Neuronal stem cell (in vitro differentiated cells): ENCODE results near the gene CACNG7. TPM values are rescaled to one million over a fixed set of nuclear protein-coding genes. Genes with fewer than 3 reads are reported as not detected.

Source experiments
- DNase-seq: peaks from one replicate; pipeline ENCODE4 v3.0.0-alpha.2; 2013; ENCODE audit warnings: low spot score
- H2AFZ ChIP-seq: one replicate; pipeline ENCODE4 v1.6.1; 2013; ENCODE audit warnings: mild to moderate bottlenecking, low read length, inconsistent platforms
- H2AK5ac ChIP-seq: 2 replicates; pipeline ENCODE4 v1.6.1; 2013; ENCODE audit warnings: low read depth, mild to moderate bottlenecking, inconsistent platforms, low read length, moderate library complexity, mixed read lengths
- H2BK120ac ChIP-seq: 2 replicates; pipeline ENCODE4 v1.6.1; 2013; ENCODE audit warnings: low read depth, mild to moderate bottlenecking, inconsistent platforms, low read length, moderate library complexity, mixed read lengths
- H2BK12ac ChIP-seq: one replicate; pipeline ENCODE4 v1.6.1; 2013; ENCODE audit warnings: low read length, inconsistent platforms
- H2BK15ac ChIP-seq: 2 replicates; pipeline ENCODE4 v1.6.1; 2013; ENCODE audit warnings: mild to moderate bottlenecking, low read length, inconsistent platforms, mixed read lengths
- H2BK5ac ChIP-seq: one replicate; pipeline ENCODE4 v1.6.1; 2013; ENCODE audit warnings: inconsistent platforms, mild to moderate bottlenecking, low read length, moderate library complexity
- H3K14ac ChIP-seq: one replicate; pipeline ENCODE4 v1.6.1; 2013; ENCODE audit warnings: low read length, inconsistent platforms
- H3K18ac ChIP-seq: 2 replicates; pipeline ENCODE4 v1.6.1; 2013; ENCODE audit warnings: low read length, inconsistent platforms
- H3K23ac ChIP-seq: 2 replicates; pipeline ENCODE4 v1.6.1; 2013; ENCODE audit warnings: low read depth, mild to moderate bottlenecking, mixed read lengths, low read length, inconsistent platforms; ENCODE audit not compliant: poor library complexity
- H3K27ac ChIP-seq: replicated peaks from 3 replicates; pipeline ENCODE4 v1.5.1; 2013; ENCODE audit warnings: low read length, inconsistent platforms
- H3K27me3 ChIP-seq, 3 experiments: 2 replicates each; pipeline ENCODE4 v1.6.1; 2013; ENCODE audit warnings: low read length in 3 of 3, mild to moderate bottlenecking in 2 of 3, inconsistent platforms in 1 of 3, low read depth in 1 of 3, mixed read lengths in 1 of 3, moderate library complexity in 1 of 3; ENCODE audit not compliant: control insufficient read depth in 3 of 3, insufficient read depth in 3 of 3
- H3K36me3 ChIP-seq, 2 donors: replicated peaks in 1 of 2; 2 replicates each; pipeline ENCODE4 v1.6.1; 2013; ENCODE audit warnings: low read length in 2 of 2; ENCODE audit not compliant: control insufficient read depth in 2 of 2, insufficient read depth in 2 of 2
- H3K4ac ChIP-seq: 2 replicates; pipeline ENCODE4 v1.6.1; 2013; ENCODE audit warnings: inconsistent platforms, mild to moderate bottlenecking, low read length, moderate library complexity
- H3K4me1 ChIP-seq, 2 donors: 1 replicate in 1 of 2; 2 replicates in 1 of 2; pipeline ENCODE4 v1.6.1; 2013; ENCODE audit warnings: low read length in 2 of 2, low read depth in 1 of 2; ENCODE audit not compliant: control insufficient read depth in 2 of 2, insufficient read depth in 1 of 2
- H3K4me2 ChIP-seq: one replicate; pipeline ENCODE4 v1.6.1; 2013; ENCODE audit warnings: mild to moderate bottlenecking, low read length, inconsistent platforms; ENCODE audit not compliant: insufficient read depth, poor library complexity, severe bottlenecking
- H3K4me3 ChIP-seq, 2 donors: 2 replicates each; pipeline ENCODE4 v1.5.1; 2013; ENCODE audit warnings: low read length in 2 of 2, mild to moderate bottlenecking in 2 of 2, inconsistent platforms in 1 of 2, moderate library complexity in 1 of 2
- H3K79me1 ChIP-seq: one replicate; pipeline ENCODE4 v1.6.1; 2013; ENCODE audit warnings: low read depth, mild to moderate bottlenecking, inconsistent platforms, low read length, moderate library complexity
- H3K9ac ChIP-seq: one replicate; pipeline ENCODE4 v1.6.1; 2013; ENCODE audit warnings: mild to moderate bottlenecking, low read depth, low read length, inconsistent platforms; ENCODE audit not compliant: poor library complexity
- H3K9me3 ChIP-seq, 2 donors: replicated peaks in 1 of 2; 2 replicates each; pipeline versions ENCODE3 to v1.6.1; 2013; ENCODE audit warnings: low read length in 2 of 2, mild to moderate bottlenecking in 2 of 2, inconsistent platforms in 1 of 2, low read depth in 1 of 2, mixed read lengths in 1 of 2, moderate library complexity in 1 of 2; ENCODE audit not compliant: control insufficient read depth in 2 of 2, insufficient read depth in 1 of 2
- H4K8ac ChIP-seq: one replicate; pipeline ENCODE4 v1.6.1; 2013; ENCODE audit warnings: low read depth, mild to moderate bottlenecking, inconsistent platforms, low read length, moderate library complexity
- H4K91ac ChIP-seq: one replicate; pipeline ENCODE4 v1.6.1; 2013; ENCODE audit warnings: low read length, low read depth, mild to moderate bottlenecking, inconsistent platforms; ENCODE audit not compliant: poor library complexity
- WGBS, 2 donors: extraction: QIAGEN DNeasy Blood & Tissue Kit; methylation state at CpG; one replicate each; pipeline ENCODE4 v1.1.7; 2013; ENCODE audit warnings: missing lambda C conversion rate in 2 of 2, mixed read lengths in 1 of 2; ENCODE audit not compliant: insufficient read length in 2 of 2, insufficient replicate concordance in 1 of 2; ENCODE audit errors: extremely low coverage in 2 of 2; 5-methylcytosine and 5-hydroxymethylcytosine counted together
- polyA plus RNA-seq, 2 experiments: library from polyadenylated mRNA; stranded (reverse); fragments of 200-250 nt; gene quantifications; one replicate each; pipeline ENCODE4 v1.2.3, GENCODE V29; 2013

The CACNG7 gene
- polyA plus RNA-seq (2013, experiment 1 of 2) = 121 TPM
- 117 TPM for polyA plus RNA-seq (2013, experiment 2 of 2)

DNA sequence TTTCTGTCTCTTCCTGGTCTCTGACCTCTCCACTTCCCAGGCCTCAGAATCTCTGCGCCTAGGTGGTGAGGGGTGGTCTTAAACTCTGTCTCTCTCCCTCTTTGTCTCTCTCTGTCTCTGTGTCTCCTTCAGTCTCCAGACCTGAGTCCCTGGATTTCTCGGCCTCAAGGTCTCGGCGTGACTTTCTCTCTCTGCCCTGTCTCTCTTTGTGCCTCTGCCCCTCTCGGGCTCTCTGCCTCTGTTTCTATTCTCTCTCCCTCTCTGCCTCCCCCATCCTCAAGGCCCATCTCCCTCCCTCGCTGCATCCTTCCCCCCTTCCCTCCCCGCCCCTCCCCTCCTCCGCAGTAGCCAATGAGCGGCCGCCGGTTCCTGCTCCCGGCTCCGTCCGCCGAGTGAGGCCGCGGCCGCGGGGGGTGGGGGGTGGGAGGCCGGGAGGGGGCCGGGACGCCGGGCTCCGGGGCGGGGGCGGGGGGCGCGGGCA is at the start of gene CACNG7:
CACNG7 (plus strand) TSS at position 344 of the 481 bp plus-strand sequence. CDS start 3,554 bp downstream, outside the sequence.
- Histone ChIP-seq H2BK12ac (no peak within 1 kb of the TSS), H2AFZ (peak within 1 kb of the TSS; percentile 91), H2BK120ac (peak within 1 kb of the TSS; percentile 44), H3K27me3 (peaks cover 0 to 25% (median 3%) of the 10 kb centered on the region in 3 experiments), H3K4me2 (peak within 1 kb of the TSS; percentile 77), H3K27ac (peak within 1 kb of the TSS; percentile 73), H3K4me1 (peaks cover 10 to 14% of the 10 kb centered on the region in 2 donors), H3K9ac (peak within 1 kb of the TSS; percentile 96), H2BK15ac (peak within 1 kb of the TSS; percentile 83), H2BK5ac (peak within 1 kb of the TSS; percentile 47), H3K9me3 (no peaks in the 10 kb centered on the region), H3K14ac (peak within 1 kb of the TSS; percentile 25), H2AK5ac (peak within 1 kb of the TSS; percentile 79), H3K4ac (no peak within 1 kb of the TSS), H3K36me3 (peaks cover 5 to 19% of the 10 kb centered on the region in 2 donors), H4K91ac (no peak within 1 kb of the TSS), H4K8ac (no peak within 1 kb of the TSS), H3K23ac (peak within 1 kb of the TSS; percentile 34), H3K79me1 (peaks cover 3% of the 10 kb centered on the region), H3K18ac (peak within 1 kb of the TSS; percentile 98), H3K4me3 (peak within 1 kb of the TSS; percentile 90 to 95)
- peak; percentile 57 for DNase-seq
- no CpG with 5 or more reads among the region's 28 CpGs for WGBS, 2 donors

DNA sequence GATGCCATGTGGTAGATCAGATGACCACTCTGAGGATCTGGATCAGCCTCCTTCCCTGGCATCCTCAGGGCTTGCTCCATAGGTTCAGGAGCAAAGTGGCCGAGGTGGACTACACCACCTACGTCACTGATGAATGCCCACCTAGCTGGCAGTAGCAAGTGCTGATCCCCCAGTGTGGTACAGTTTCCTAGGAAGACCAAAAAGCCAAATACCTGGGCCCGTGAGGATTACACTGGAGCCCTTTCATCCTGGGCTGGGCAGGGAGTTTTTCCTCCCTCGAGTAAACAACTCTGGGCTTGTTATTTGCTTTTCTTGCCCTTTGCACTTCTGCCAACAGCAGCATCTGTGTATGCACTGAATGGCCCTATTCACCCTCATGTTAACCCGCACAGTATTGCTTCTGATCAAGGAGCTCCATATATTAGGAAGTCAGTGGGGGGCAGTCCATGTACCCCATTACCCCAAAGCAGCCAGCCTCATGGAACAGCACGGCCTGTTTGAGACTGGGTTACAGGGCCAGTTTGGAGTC is 44.7 kb upstream of the CACNG7 start:
- Histone ChIP-seq H2AK5ac (peak overlapping the region; percentile 71), H4K8ac (no peak overlapping the region), H3K27me3 (no peaks in the 10 kb centered on the region), H3K4me1 (peaks cover 5 to 11% of the 10 kb centered on the region in 2 donors), H4K91ac (no peak overlapping the region), H3K36me3 (no peaks in the 10 kb centered on the region), H3K18ac (peak overlapping the region; percentile 76), H3K9me3 (no peaks in the 10 kb centered on the region), H3K4ac (no peak overlapping the region), H3K79me1 (peaks cover 2% of the 10 kb centered on the region), H3K9ac (peak overlapping the region; percentile 21), H2AFZ (no peak overlapping the region), H2BK120ac (no peak overlapping the region), H2BK15ac (peak overlapping the region; percentile 21), H3K4me3 (no peak overlapping the region), H3K14ac (no peak overlapping the region), H2BK5ac (peak overlapping the region; percentile 35), H3K4me2 (no peak overlapping the region), H3K23ac (peak overlapping the region; percentile 55), H3K27ac (no peak overlapping the region), H2BK12ac (peak overlapping the region; percentile 97)
- WGBS, 2 donors = no CpG with 5 or more reads among the region's 6 CpGs
- no peak for DNase-seq

GRCh38 chr19:53865523-53865917 is 43.6 kb upstream of the CACNG7 start:
- peaks cover 2% of the 10 kb centered on the region for H3K79me1 ChIP-seq
- H2BK120ac ChIP-seq = peak overlapping the region; percentile 65
- H3K4ac ChIP-seq = no peak overlapping the region
- H4K8ac ChIP-seq = no peak overlapping the region
- H3K18ac ChIP-seq = peak overlapping the region; percentile 98
- no peak overlapping the region for H3K23ac ChIP-seq
- peak overlapping the region; percentile 96 for H3K27ac ChIP-seq
- H3K36me3 ChIP-seq = peaks cover 0 to 2% of the 10 kb centered on the region in 2 donors
- H3K9me3 ChIP-seq = no peaks in the 10 kb centered on the region
- H3K4me2 ChIP-seq = peak overlapping the region; percentile 79
- DNase-seq = no peak
- no peak overlapping the region for H3K14ac ChIP-seq
- peak overlapping the region; percentile 69 to 85 for H3K4me3 ChIP-seq
- H2BK5ac ChIP-seq = peak overlapping the region; percentile 99
- H2AK5ac ChIP-seq = peak overlapping the region; percentile 72
- H3K27me3 ChIP-seq = no peaks in the 10 kb centered on the region
- peaks cover 7 to 13% of the 10 kb centered on the region in 2 donors for H3K4me1 ChIP-seq
- peak overlapping the region; percentile 53 for H2BK15ac ChIP-seq
- WGBS, 2 donors = no CpG with 5 or more reads among the region's 9 CpGs
- no peak overlapping the region for H3K9ac ChIP-seq
- H2BK12ac ChIP-seq = no peak overlapping the region
- H4K91ac ChIP-seq = no peak overlapping the region
- peak overlapping the region; percentile 97 for H2AFZ ChIP-seq
